Endothelial cell (in vitro differentiated cells): ENCODE results near the gene DNAJA1. TPM values are rescaled to one million over a fixed set of nuclear protein-coding genes. Genes with fewer than 3 reads are reported as not detected.

ENCODE experiments used
- DNase-seq: peaks from one replicate; pipeline ENCODE4 v3.0.0; 2021; ENCODE audit warnings: low spot score
- H3K27ac Mint-ChIP-seq: one replicate; pipeline ENCODE4 v1.8.0; 2021; ENCODE audit warnings: mixed read lengths, inconsistent platforms; ENCODE audit not compliant: unreplicated experiment
- H3K27me3 Mint-ChIP-seq: one replicate; pipeline ENCODE4 v1.8.0; 2021; ENCODE audit warnings: mild to moderate bottlenecking, moderate library complexity, mixed read lengths, inconsistent platforms; ENCODE audit not compliant: unreplicated experiment
- H3K36me3 Mint-ChIP-seq: one replicate; pipeline ENCODE4 v1.8.0; 2021; ENCODE audit warnings: mild to moderate bottlenecking, low read depth, mixed read lengths, inconsistent platforms; ENCODE audit not compliant: unreplicated experiment
- H3K4me1 Mint-ChIP-seq: one replicate; pipeline ENCODE4 v1.8.0; 2021; ENCODE audit warnings: mild to moderate bottlenecking, mixed read lengths, inconsistent platforms; ENCODE audit not compliant: unreplicated experiment
- H3K4me3 Mint-ChIP-seq: one replicate; pipeline ENCODE4 v1.8.0; 2021; ENCODE audit warnings: mild to moderate bottlenecking, mixed read lengths, inconsistent platforms; ENCODE audit not compliant: unreplicated experiment
- H3K9me3 Mint-ChIP-seq: one replicate; pipeline ENCODE4 v1.8.0; 2021; ENCODE audit warnings: mixed read lengths, inconsistent platforms; ENCODE audit not compliant: unreplicated experiment
- total RNA-seq: library from RNA; stranded (reverse); fragmentation: NEBNext Ultra II Directional; extraction: Animal tissue kit (Norgen Biotek cat#: 25700); gene quantifications from one replicate; pipeline ENCODE4 v1.2.1, GENCODE V29; 2021; ENCODE audit not compliant: unreplicated experiment
- TF ChIP-seq, protein P1 (sequence below): fragments of 200-600 bp; sonication (generic); IDR thresholded peaks from one replicate; pipeline ENCODE4 v1.5.0; 2021; ENCODE audit warnings: antibody characterized with exemption; ENCODE audit not compliant: unreplicated experiment

The DNAJA1 gene
- total RNA-seq, 1 donor from 2014 or later = 120 TPM

DNA sequence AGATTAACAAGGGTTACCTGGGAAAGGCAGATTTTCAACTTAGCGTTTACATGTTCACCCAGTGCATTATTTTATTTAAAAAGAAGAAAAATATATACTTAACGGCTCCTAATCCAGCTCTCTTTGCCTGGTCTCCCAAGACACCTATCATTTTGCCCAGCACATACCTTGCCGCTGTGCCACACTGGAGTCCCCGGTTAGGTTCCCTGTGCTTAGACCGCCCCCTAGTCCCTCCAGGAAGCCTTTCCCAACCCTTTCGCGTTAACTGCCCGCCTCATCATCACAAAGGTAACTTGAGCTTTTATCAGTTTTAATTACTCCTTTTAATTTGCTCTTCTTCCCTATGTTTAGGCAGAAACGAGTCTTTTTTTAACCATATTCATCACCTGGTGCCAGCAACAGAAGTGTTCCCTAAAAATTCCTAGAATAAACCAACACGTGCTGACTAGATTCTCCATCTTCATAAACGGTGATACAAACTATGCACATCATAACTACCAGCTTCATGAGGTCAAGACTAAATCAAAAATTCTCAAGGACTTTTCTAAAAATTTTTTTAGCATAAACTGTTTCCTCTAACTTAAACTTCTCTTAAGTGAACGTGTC lies 19.7 kb downstream of the DNAJA1 start:
- Mint-ChIP-seq H3K27ac (peak overlapping the region; percentile 91), H3K4me3 (peak overlapping the region; percentile 90), H3K4me1 (peaks cover 4% of the 10 kb centered on the region), H3K36me3 (peaks cover 23% of the 10 kb centered on the region), H3K9me3 (no peaks in the 10 kb centered on the region), H3K27me3 (peaks cover 3% of the 10 kb centered on the region)
- TF ChIP-seq, protein P1, sequence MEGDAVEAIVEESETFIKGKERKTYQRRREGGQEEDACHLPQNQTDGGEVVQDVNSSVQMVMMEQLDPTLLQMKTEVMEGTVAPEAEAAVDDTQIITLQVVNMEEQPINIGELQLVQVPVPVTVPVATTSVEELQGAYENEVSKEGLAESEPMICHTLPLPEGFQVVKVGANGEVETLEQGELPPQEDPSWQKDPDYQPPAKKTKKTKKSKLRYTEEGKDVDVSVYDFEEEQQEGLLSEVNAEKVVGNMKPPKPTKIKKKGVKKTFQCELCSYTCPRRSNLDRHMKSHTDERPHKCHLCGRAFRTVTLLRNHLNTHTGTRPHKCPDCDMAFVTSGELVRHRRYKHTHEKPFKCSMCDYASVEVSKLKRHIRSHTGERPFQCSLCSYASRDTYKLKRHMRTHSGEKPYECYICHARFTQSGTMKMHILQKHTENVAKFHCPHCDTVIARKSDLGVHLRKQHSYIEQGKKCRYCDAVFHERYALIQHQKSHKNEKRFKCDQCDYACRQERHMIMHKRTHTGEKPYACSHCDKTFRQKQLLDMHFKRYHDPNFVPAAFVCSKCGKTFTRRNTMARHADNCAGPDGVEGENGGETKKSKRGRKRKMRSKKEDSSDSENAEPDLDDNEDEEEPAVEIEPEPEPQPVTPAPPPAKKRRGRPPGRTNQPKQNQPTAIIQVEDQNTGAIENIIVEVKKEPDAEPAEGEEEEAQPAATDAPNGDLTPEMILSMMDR = no peak
- peak; percentile 20 for DNase-seq

DNA sequence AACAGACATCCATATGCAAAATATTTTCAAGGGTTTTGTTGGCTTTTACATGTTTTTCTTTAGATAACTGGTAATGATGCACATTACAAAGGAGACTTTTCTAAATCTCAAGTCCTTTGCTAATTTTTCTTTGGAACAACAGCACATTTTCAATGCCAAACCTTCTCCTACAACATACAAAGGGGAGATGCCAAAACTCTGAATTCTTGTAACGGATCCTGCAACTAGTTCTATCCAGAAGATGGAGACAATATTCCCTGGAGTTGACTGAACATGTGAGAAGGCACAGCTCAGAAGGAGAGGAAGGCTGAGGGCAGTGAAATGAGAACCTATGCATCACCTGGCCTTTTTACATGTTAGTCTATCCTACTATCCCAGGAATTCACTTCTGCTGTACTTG lies 21.0 kb downstream of the DNAJA1 start:
- no peaks in the 10 kb centered on the region for H3K9me3 Mint-ChIP-seq
- H3K27ac Mint-ChIP-seq = no peak overlapping the region
- no peak overlapping the region for H3K4me3 Mint-ChIP-seq
- peaks cover 3% of the 10 kb centered on the region for H3K27me3 Mint-ChIP-seq
- H3K36me3 Mint-ChIP-seq = peaks cover 24% of the 10 kb centered on the region
- TF ChIP-seq, protein P1 = no peak
- DNase-seq = no peak
- H3K4me1 Mint-ChIP-seq = peaks cover 4% of the 10 kb centered on the region

DNA sequence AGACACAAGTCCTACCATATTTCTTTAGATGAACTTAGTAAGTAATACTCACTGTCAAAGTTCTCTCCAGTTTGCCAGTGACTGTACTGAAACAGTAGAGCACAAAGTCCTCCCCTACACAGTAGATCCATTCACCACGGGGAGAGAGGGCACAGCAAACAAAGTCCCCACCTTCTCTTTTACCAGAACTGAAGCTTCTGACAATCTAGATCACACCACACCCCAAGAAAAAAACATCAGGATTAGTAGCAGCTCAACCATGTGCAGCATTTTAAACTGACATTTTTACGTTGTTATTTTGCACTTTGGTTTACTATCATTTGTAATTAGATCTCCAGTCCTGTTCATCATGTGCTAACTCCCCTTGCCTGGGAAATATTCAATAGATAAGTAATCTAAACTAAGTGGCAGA lies 23.0 kb downstream of the DNAJA1 start:
- no peak overlapping the region for H3K4me3 Mint-ChIP-seq
- H3K27me3 Mint-ChIP-seq = peaks cover 3% of the 10 kb centered on the region
- no peaks in the 10 kb centered on the region for H3K9me3 Mint-ChIP-seq
- H3K4me1 Mint-ChIP-seq = peaks cover 4% of the 10 kb centered on the region
- no peak for DNase-seq
- H3K36me3 Mint-ChIP-seq = peaks cover 28% of the 10 kb centered on the region
- no peak overlapping the region for H3K27ac Mint-ChIP-seq
- TF ChIP-seq, protein P1 = no peak

- no peaks in the 10 kb centered on the region for H3K9me3 Mint-ChIP-seq
Measured at GRCh38 chr9:33049680-33050361, 24.7 kb downstream of the DNAJA1 start.

More at GRCh38 chr9:33049680-33050361, 24.7 kb downstream of the DNAJA1 start:
- peaks cover 2% of the 10 kb centered on the region for H3K4me1 Mint-ChIP-seq
- peaks cover 1% of the 10 kb centered on the region for H3K27me3 Mint-ChIP-seq
- no peak for DNase-seq
- TF ChIP-seq, protein P1 = no peak
- no peak overlapping the region for H3K27ac Mint-ChIP-seq
- H3K4me3 Mint-ChIP-seq = no peak overlapping the region
- peaks cover 26% of the 10 kb centered on the region for H3K36me3 Mint-ChIP-seq
